Mesenteric fat pad (tissue), 1 donor: ENCODE results near the gene DPP10. TPM values are rescaled to one million over a fixed set of nuclear protein-coding genes. Genes with fewer than 3 reads are reported as not detected.
"Not testable (repeated sequence)": the region's sequence is repeated elsewhere in the genome, so short reads cannot be mapped to it uniquely, and the experiment has no call there.

Experiments used
- DNase-seq: peaks from one replicate; pipeline ENCODE4 v3.0.0-alpha.2; 2020; ENCODE audit warnings: low spot score
- total RNA-seq: library from RNA; stranded (reverse); fragmentation: NEBNext Ultra II Directional; extraction: Animal tissue kit (Norgen Biotek cat#: 25700); gene quantifications from one replicate; pipeline ENCODE4 v1.2.1, GENCODE V29; 2021
- donor health status: DM: yes; HTN: yes; CAD: no.

DPP10 gene
- total RNA-seq, 1 donor from 2014 or later: not detected

GRCh38 chr2:114937366-114937930 lies 495.0 kb downstream of the DPP10 start:
- DNase-seq: no peak

DNA sequence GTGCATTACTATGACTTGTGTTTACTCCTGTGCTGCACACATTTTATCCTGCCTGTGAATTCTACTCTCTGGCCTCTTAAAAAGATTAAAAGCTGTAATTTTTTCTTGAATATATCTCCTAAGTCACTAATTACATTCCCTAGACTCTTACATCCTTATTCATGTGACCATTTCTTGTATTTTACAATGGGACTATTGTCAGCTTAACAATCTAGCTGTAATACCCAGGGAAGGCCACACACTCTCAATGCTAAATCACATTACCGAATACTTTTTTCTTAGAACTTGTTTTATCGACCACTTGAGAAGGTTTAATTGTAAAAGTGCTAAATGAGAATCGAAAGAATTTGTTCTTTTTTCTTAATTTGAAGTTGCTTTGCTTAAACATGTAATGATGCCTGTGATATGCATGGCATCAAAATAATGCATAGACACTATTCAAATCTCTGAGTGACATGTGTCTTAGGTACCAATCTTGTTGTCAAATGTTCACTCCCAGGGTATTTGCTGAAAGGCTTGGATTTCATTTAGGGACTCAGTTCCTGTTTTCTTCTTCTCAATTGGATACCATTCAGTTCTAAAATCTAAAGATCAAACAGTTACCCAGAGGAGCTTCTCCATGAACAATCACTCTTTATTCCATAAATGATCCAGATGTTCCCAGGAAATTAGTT lies 498.5 kb downstream of the DPP10 start:
- no peak for DNase-seq

GRCh38 chr2:114949228-114949804 lies 506.9 kb downstream of the DPP10 start:
- DNase-seq: no peak

- no peak for DNase-seq
These were observed 517.9 kb downstream of the DPP10 start for GRCh38 chr2:114960389-114960788.

DNA sequence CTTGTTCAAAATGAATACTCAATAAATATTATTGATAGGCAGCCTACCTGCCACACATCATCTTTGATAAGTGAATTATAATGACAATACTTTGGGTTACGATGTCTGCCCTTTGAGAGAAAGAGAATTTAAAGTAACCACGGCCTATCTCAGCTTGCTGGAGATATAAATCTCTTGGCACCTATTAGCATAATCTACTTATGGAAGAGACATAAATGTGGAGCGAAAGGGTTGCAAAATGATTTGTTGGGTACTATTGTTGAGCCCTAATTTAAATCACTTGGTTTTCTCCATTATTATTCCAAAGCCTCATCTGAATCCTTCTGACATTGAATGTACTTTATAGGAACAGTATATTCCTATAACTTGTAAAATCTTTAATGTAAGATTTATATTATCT lies 520.1 kb downstream of the DPP10 start:
- no peak for DNase-seq

DNA sequence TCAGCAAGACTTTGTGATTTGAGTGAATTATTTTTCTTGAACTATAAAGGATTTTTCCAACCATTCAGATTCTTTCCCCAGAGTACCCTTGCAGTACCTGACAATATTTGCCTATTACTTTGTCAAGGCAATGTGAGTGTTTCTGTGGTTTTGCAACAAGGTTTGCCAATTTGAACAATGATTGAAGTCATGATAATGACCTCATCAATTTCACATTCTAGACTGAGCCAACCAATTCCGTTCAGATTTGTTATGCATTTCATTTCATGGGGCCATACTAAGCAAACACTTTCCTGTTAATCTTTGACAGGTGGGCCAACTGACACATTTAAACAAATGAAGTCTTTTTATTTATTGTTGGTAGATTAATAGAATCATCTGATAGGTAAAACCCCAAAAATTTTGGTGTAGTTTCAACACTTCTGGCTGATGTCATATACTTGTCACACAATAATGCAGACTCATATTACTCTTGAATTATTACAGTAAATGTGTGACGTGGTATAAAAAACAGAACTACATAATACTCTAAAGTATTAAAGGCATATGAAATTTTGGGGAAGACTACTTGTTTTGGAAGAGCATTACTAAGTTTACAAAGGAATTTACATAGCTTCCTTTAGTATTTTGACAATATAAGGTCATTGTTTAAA lies 526.4 kb downstream of the DPP10 start:
- DNase-seq: no peak

DNA sequence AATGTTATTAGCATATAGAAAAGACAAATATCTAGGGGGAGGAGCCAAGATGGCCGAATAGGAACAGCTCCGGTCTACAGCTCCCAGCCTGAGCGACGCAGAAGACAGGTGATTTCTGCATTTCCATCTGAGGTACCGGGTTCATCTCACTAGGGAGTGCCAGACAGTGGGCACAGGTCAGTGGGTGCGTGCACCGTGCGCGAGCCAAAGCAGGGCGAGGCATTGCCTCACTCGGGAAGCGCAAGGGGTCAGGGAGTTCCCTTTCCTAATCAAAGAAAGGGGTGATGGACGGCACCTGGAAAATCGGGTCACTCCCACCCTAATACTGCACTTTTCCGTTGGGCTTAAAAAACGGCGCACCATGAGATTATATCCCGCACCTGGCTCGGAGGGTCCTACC lies 561.9 kb downstream of the DPP10 start:
- not testable (repeated sequence) for DNase-seq

DNA sequence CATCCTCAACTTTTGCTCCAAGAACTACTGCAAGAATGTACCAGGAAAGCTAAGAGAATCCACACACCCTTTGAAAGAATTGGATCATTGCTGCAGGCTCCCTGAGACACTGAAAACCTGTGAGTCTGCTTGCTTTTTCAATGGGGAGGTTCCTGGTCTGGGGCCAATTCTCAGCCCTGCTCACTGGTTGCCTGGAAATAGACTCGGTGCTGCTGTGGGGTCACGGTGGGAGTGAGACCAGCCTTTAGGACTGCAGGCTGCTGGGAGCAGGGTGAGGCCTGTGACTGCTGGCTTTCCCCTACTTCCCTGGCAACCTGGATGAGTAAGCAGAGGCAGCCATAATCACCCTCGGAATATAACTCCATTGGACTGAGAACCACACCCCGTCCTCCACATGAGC lies 569.3 kb downstream of the DPP10 start:
- DNase-seq: no peak

DNA sequence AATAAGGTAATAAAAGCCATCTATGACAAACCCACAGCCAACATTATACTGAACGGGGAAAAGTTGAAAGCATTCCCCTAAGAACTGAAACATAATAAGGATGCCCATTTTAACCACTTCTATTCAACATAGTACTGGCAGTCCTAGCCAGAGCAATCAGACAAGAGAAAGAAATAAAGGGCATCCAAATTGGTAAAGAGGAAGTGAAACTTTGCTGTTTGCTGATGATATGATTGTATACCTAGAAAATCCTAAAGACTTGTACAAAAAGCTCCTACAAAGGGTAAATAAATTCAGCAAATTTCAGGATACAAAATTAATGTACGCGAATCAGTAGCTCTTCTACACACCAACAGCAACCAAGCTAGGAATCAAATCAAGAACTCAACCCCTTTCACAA lies 579.6 kb downstream of the DPP10 start:
- DNase-seq: not testable (repeated sequence)

GRCh38 chr2:115034801-115035200 lies 592.4 kb downstream of the DPP10 start:
- no peak for DNase-seq

- no peak for DNase-seq
These were observed 594.4 kb downstream of the DPP10 start for GRCh38 chr2:115036818-115037217.

GRCh38 chr2:115057473-115057872 lies 615.0 kb downstream of the DPP10 start:
- DNase-seq: no peak

DNA sequence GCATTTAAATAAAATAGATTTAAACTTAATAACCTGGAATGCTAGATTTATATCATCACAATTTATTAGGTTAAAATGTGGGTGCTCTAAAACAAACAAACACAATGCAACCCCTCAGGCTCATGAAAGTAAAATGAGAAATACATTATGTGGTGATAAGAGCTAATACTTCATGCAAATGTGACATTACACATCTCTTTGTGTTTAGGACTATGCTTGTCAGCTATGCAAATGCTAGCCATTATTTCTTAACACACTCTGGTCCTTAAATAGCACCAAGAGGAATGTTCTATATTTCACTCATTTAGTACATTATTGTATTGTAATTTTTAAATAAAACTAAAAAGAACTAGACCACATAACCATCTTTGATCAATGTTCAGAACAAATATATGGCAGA lies 627.6 kb downstream of the DPP10 start:
- no peak for DNase-seq

DNA sequence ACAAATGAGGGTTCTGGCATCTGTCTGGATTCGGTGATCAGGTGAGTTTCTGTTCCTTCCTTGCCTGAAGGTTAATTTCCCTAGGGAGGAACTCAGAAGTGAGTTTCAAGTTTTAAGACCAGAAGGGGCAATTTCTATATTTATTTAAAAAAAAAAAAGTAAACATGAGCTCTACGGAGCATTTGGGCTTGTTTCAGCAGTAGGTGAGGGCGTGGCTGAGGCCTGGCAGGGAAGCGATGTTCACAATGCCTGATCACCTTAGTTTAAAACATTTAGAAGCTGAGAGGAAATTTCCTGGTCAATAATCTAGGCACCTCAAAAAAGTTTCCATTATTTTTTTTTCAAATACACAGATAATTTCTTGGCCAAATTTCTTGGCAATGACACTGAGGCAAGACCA lies 629.1 kb downstream of the DPP10 start:
- no peak for DNase-seq

GRCh38 chr2:115075800-115076199 lies 633.4 kb downstream of the DPP10 start:
- DNase-seq: no peak

DNA sequence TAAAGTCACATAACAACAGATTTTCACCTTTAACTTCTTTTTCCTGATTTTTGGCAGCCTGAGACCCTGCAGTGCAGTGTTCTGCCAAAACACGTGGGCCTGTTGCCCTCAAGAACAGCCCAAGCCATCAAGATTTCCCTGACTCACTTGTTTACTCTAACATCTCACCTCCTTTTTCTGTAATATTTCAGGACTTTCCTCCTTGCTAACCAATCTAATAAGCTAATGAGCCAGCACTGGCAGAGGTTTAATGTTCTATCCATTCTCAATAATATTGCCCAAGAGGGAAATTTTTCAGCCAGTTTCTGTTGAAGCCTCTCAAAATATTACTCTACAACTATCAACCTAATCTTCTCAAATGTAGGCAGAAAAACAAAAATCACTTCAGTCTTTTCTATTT lies 635.2 kb downstream of the DPP10 start:
- DNase-seq: no peak

GRCh38 chr2:115083225-115083624 lies 640.8 kb downstream of the DPP10 start:
- no peak for DNase-seq

- no peak for DNase-seq
These were observed 641.3 kb downstream of the DPP10 start for GRCh38 chr2:115083711-115084110.

DNA sequence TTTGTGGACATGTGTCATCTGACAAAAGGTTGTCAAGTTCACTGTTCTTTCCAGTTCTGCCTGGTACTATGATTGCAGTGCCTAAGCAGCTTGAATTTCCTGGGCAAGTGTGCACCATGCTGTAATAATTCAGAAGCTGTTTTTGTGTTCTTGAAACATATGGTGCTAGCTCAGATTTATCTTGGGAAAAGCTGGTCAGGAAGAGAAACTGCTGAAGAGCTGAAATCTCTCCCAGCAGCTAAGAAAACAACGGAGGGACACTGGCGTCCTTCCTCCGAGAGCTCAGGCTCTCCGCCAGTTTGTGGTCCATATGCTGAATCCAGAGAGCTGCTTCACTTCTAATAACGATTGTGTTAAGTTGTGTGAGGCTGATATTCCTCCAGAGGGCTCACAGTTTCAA lies 642.0 kb downstream of the DPP10 start:
- no peak for DNase-seq

GRCh38 chr2:115086051-115086620 lies 643.7 kb downstream of the DPP10 start:
- DNase-seq: not testable (repeated sequence)

DNA sequence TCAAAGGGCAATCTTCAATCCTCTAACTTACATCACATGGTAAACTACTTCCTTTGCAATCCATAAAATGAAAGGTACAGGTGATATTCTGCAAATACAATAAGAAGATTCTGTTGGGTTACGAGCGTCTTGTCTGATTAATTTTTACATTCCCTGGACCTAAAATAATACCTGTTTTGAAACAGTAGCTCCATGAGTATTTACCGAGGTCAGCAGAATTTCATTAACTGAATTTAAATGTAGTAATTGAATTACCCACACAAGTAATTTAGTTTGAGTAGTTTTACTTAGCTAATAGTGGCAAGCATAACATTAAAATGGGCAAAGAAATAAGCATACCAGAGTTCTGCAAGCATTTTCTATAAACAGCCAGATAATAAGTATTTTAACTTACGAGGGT lies 652.0 kb downstream of the DPP10 start:
- DNase-seq: no peak

GRCh38 chr2:115105966-115106365 lies 663.5 kb downstream of the DPP10 start:
- DNase-seq: no peak
